ENCODE measurements around the gene BRPF1. TPM values are rescaled to one million over a fixed set of nuclear protein-coding genes. Genes with fewer than 3 reads are reported as not detected.

The BRPF1 gene
- total RNA-seq, 3 donors from 2014 or later: 56.9 to 59.9 (median 59.8) TPM

DNA sequence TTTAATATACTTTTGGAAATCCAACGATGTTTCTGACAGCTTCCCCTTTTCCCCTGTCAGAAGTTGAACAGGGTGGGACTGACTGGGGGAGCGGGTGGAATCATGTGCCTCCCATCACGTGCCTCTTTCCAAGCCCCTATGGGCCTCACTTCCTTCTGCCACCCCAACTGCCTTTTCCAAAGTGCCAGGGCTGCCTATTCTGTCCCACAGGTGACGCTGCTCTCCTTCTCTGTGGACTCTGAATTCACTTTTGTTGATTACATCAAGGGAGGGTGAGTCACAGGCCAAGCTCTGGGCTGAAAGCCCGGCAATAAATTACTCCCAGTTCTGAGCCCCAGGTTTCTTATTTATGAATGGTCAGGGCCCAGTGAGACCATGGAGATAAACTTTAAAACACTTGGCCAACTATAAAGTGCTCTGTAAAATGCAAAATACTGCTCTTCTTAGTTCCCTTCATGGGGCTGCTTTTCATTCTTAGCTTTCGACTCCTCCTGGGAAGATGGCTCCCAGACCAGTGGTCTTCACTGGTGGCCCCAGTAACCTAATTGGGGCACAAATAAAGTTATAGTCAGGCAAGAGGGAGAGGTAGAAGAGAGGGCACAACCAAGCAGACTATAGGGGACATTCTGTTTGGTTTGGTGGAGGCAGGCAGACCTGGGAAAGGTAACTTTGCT, 15.6 kb upstream of the BRPF1 start:
- Mint-ChIP-seq H3K36me3 (ENCODE audit: insufficient read depth) (no peaks in the 10 kb centered on the region), H3K4me3 (no peak overlapping the region), H3K27me3 (ENCODE audit: low read depth) (no peaks in the 10 kb centered on the region), H3K4me1 (ENCODE audit: low read depth) (peaks cover 11% of the 10 kb centered on the region), H3K9me3 (no peaks in the 10 kb centered on the region)
- peak; percentile 87 to 93 for ATAC-seq
- no peak for DNase-seq

DNA sequence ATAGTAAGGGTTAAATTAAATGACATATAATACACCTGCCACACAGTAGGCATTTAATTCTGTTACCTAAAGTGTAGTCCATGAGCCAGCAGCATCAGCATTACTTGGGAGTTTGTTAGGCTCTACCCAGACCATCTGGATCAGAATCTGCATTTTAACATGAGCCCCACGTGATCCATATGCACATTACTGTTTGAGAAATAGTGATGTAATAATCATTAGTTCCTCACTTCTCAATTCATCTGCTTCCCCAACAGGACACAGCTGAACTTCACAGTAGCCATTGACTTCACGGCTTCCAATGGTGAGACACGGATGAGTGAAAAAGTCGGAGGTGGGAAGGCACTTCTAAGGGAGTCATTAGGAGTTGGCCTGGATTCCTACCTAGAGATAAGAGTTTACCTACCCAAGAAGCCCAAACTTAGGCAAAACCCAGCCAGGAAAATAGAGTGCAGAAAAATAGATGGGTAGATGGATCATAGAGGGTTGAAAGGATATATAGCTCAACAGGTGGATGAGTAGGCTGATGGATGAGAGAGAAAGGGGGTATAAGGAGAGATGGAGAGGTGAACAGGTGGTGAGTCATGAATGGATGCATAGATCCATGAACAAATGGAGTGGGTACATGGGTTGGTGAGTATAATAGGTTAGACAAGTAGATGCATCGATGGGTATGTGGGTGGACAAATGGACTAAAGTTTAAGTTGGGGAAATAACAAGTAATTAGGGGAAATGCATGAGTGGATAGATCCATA, 14.6 kb upstream of the BRPF1 start:
- Mint-ChIP-seq H3K4me3 (no peak overlapping the region), H3K4me1 (ENCODE audit: low read depth) (peaks cover 11% of the 10 kb centered on the region), H3K27me3 (ENCODE audit: low read depth) (no peaks in the 10 kb centered on the region), H3K36me3 (ENCODE audit: insufficient read depth) (no peaks in the 10 kb centered on the region), H3K9me3 (no peaks in the 10 kb centered on the region)
- DNase-seq (no peak), ATAC-seq (no peak)

DNA sequence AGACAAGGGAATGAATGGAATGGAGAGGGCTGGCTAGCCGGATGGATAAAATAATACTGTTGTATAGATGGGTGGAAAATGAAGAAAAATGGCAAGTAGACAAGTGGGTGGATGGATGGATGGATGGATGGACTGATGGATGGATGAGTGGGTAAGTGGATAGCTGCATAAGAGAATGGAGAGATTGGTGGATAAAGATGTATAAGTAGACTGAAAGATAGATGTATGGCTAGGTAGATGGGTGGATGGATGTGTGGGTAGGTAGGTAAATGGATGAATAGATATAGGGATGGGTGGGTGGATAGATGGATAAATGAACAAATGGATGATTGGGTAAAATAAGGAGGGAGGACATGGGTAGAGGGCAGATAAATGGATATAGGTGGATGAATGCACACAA, 14.0 kb upstream of the BRPF1 start:
- ATAC-seq (no peak), DNase-seq (no peak)
- no peaks in the 10 kb centered on the region for H3K9me3 Mint-ChIP-seq
- peaks cover 11% of the 10 kb centered on the region for H3K4me1 Mint-ChIP-seq (ENCODE audit: low read depth)
- no peaks in the 10 kb centered on the region for H3K27me3 Mint-ChIP-seq (ENCODE audit: low read depth)
- H3K4me3 Mint-ChIP-seq: no peak overlapping the region
- no peaks in the 10 kb centered on the region for H3K36me3 Mint-ChIP-seq (ENCODE audit: insufficient read depth)

DNA sequence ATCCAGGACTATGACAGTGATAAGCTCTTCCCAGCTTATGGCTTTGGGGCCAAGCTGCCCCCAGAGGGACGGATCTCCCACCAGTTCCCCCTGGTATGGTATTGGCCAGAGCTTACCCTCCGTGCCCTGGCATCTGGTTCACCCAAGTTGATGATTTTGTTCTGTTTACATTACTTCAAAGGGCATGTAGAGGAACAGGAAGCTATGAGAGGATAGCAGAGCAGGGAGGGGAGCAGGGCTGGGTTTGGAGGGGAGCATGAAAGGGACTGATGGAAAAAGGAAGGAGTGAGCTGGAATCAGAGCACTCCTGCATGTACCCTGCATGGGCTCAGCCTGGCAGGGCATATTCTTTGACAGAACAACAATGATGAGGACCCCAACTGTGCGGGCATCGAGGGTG, 13.4 kb upstream of the BRPF1 start:
- Mint-ChIP-seq H3K36me3 (ENCODE audit: insufficient read depth) (no peaks in the 10 kb centered on the region), H3K4me3 (no peak overlapping the region), H3K4me1 (ENCODE audit: low read depth) (peaks cover 11% of the 10 kb centered on the region), H3K9me3 (no peaks in the 10 kb centered on the region), H3K27me3 (ENCODE audit: low read depth) (no peaks in the 10 kb centered on the region)
- ATAC-seq: no peak
- no peak for DNase-seq

DNA sequence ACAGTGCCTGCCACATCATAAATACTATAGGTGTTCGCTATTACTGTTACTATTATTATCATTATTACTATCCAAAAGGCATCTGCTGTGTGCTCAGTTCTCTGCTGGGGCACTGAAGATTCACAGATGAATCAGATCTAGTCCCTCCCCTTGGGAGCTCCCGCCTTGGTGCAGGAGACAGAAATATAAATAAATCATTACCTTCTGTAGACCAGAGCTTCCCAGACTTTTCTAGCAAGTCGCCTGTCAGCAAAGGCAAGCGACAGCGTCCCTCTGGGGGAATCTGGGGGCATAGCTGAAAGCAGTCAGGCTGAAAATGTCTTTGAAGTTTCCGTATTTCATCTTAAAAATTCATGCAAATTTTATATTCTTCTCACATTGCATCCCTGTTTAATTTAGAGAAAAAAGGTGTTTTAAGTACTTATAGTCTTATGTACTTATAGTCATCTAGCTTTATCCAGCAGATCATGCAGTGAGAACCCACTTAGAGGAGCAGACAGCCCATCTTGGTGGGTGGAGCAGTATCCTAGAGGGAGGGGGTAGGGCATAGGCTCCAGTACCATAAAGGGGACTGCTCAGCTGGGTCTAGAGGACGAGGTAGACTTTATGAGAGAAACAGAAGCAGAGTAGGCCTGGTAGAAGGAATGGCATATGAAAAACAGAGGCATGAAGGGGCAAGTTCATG, 10.4 kb upstream of the BRPF1 start:
- Mint-ChIP-seq H3K27me3 (ENCODE audit: low read depth) (no peaks in the 10 kb centered on the region), H3K36me3 (ENCODE audit: insufficient read depth) (no peaks in the 10 kb centered on the region), H3K4me1 (ENCODE audit: low read depth) (peaks cover 11% of the 10 kb centered on the region), H3K4me3 (no peak overlapping the region), H3K9me3 (no peaks in the 10 kb centered on the region)
- DNase-seq: no peak
- no peak for ATAC-seq

DNA sequence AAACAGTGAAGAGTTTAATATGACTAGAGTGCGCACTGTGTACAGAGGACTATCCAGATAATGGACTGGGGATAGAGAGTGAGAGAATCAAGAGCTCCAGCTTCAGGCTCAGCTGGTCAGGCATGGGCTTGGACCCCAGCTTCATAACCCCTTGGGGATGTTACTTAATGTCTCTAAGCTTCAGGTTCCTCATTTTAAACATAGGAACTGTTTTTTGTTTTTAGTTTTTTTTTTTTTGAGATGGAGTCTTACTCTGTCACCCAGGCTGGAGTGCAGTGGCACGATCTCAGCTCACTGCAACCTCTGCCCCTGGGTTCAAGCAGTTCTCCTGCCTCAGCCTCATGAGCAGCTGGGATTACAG, 9.9 kb upstream of the BRPF1 start:
- ATAC-seq (no peak), DNase-seq (no peak)
- no peaks in the 10 kb centered on the region for H3K9me3 Mint-ChIP-seq
- H3K4me1 Mint-ChIP-seq (ENCODE audit: low read depth): peaks cover 14% of the 10 kb centered on the region
- H3K4me3 Mint-ChIP-seq: no peak overlapping the region
- H3K36me3 Mint-ChIP-seq (ENCODE audit: insufficient read depth): no peaks in the 10 kb centered on the region
- H3K27me3 Mint-ChIP-seq (ENCODE audit: low read depth): no peaks in the 10 kb centered on the region

DNA sequence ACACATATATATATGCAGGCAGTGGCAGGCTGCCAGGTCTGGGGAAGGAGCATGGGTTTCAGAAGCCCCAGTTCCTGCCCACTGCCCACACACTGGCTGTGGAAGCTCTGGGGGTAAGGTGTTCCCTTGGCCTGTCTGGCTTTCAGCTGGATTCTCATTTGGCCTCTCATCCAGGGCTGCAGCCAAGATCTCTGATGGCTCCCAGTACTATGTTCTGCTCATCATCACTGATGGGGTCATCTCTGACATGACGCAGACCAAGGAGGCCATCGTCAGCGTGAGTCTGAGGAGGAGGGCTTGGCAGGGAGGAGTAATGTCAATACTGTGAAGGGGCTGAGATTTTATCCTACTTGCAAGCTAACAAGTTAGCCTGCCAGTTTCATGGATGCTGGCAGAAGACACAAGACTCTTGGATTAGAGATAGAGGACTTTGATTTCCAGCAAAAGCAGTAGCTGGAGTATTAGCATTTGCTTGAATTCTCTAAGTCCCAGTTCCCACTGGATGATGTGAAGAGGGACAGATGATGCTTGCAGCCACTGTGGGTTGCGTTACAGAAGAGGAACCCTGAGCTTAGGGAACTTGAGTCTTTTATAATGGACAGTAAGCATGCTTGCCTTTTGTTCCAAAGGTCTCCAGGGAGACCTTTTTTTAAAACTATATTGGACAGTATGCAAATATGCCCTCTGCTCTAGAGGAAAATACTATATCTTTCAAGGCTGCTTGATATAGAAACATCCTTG, 5.6 kb upstream of the BRPF1 start:
- peaks cover 26% of the 10 kb centered on the region for H3K4me1 Mint-ChIP-seq (ENCODE audit: low read depth)
- DNase-seq (no peak), ATAC-seq (no peak)
- H3K9me3 Mint-ChIP-seq: no peaks in the 10 kb centered on the region
- no peak overlapping the region for H3K4me3 Mint-ChIP-seq
- H3K27me3 Mint-ChIP-seq (ENCODE audit: low read depth): no peaks in the 10 kb centered on the region
- no peaks in the 10 kb centered on the region for H3K36me3 Mint-ChIP-seq (ENCODE audit: insufficient read depth)

DNA sequence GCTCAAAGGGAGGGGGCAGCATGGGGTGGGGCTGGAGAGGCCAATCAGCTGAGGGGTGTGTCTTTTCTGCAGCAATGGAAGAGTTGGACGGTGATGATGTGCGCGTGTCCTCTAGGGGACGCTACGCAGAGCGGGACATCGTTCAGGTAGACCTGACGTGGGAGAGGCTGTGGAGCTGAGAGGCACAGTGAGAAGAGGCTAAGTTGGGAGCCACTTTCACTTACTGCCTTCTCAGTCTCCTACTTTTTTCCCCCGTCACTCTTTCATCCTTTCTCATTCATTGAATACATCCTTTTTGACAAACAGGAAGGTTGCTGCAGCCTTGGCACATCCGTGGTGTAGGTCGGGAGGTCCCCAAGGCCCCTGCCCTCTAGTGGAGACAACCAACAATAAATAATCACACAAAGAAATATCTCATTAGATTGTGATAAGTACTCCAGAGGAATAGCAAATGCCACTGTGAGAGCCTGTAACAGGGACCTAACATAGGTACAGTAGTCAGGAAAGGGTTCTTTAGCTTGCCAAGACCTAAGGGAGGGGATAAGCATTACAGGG, 4.4 kb upstream of the BRPF1 start:
- H3K4me1 Mint-ChIP-seq (ENCODE audit: low read depth): peaks cover 27% of the 10 kb centered on the region
- DNase-seq (peak; percentile 39), ATAC-seq (no peak)
- no peaks in the 10 kb centered on the region for H3K27me3 Mint-ChIP-seq (ENCODE audit: low read depth)
- H3K36me3 Mint-ChIP-seq (ENCODE audit: insufficient read depth): no peaks in the 10 kb centered on the region
- H3K4me3 Mint-ChIP-seq: peak overlapping the region; percentile 54
- H3K9me3 Mint-ChIP-seq: no peaks in the 10 kb centered on the region

DNA sequence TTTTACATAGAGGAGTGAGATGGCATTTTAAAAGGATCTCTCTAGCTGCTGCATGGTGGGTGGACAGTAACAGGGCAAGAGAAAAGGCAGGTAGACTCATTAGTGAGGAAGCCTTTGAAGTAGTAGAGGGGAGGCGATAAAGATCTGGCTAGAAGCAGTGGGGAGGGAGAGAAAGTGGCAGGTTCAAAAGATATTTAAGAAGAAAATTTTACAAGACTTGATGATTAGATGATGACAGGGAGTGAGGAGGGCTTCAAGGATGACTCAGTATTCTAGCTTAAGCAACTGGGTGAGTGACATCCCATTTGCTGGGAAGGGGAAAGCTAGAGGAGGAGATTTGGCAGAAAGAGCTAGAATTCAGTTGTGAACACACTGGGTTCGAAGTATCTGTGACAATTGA, 3.8 kb upstream of the BRPF1 start:
- Mint-ChIP-seq H3K4me3 (no peak overlapping the region), H3K36me3 (ENCODE audit: insufficient read depth) (no peaks in the 10 kb centered on the region), H3K27me3 (ENCODE audit: low read depth) (no peaks in the 10 kb centered on the region), H3K4me1 (ENCODE audit: low read depth) (peaks cover 31% of the 10 kb centered on the region), H3K9me3 (no peaks in the 10 kb centered on the region)
- ATAC-seq: no peak
- DNase-seq: no peak

DNA sequence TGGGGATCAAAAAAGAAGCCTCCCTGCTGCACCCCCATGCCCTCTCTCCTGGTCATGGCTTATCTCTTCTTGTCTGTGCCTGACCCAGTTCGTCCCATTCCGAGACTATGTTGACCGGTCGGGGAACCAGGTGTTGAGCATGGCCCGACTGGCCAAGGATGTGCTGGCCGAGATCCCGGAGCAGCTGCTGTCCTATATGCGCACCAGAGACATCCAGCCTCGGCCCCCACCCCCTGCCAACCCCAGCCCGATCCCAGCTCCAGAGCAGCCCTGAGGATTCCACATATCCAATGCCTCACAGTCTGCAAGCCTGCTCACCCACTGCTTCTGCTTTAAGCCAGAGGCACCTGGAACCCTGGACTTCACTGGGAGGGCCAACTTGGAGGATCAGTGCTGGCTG, 2.1 kb upstream of the BRPF1 start:
- peaks cover 48% of the 10 kb centered on the region for H3K4me1 Mint-ChIP-seq (ENCODE audit: low read depth)
- DNase-seq (no peak), ATAC-seq (no peak)
- H3K36me3 Mint-ChIP-seq (ENCODE audit: insufficient read depth): peaks cover 7% of the 10 kb centered on the region
- no peak overlapping the region for H3K4me3 Mint-ChIP-seq
- no peaks in the 10 kb centered on the region for H3K27me3 Mint-ChIP-seq (ENCODE audit: low read depth)
- no peaks in the 10 kb centered on the region for H3K9me3 Mint-ChIP-seq

DNA sequence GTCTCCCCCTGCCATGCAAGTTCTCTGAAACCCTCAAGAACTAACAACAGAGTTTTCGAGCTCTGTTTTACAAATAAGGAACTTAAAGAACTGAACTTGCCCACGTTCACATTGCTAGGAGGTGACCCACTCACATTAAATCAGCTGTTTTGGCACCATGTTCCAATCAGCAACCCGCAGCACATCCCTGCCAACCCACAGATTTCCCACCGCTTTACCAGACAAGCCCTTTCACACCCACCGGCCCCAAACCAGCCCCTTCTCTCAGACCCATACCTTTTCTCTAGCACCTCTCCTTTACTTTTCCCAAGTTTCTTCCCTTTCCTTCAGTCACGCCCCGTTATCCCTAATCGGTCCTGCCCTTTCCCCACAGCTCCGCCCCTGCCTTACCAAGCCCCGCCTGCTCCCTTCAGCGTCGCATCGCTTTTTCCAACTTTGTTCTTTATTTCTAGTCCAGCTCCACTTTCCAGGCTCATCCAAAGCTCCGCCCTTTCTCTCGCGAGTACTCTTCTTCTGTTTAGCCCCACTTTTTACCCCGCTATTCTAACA, 804 bp upstream of the BRPF1 start:
- Mint-ChIP-seq H3K36me3 (ENCODE audit: insufficient read depth) (peaks cover 11% of the 10 kb centered on the region), H3K9me3 (no peaks in the 10 kb centered on the region), H3K4me3 (peak overlapping the region; percentile 92), H3K4me1 (ENCODE audit: low read depth) (peaks cover 57% of the 10 kb centered on the region), H3K27me3 (ENCODE audit: low read depth) (no peaks in the 10 kb centered on the region)
- ATAC-seq (peak; percentile 38 to 41), DNase-seq (no peak)

DNA sequence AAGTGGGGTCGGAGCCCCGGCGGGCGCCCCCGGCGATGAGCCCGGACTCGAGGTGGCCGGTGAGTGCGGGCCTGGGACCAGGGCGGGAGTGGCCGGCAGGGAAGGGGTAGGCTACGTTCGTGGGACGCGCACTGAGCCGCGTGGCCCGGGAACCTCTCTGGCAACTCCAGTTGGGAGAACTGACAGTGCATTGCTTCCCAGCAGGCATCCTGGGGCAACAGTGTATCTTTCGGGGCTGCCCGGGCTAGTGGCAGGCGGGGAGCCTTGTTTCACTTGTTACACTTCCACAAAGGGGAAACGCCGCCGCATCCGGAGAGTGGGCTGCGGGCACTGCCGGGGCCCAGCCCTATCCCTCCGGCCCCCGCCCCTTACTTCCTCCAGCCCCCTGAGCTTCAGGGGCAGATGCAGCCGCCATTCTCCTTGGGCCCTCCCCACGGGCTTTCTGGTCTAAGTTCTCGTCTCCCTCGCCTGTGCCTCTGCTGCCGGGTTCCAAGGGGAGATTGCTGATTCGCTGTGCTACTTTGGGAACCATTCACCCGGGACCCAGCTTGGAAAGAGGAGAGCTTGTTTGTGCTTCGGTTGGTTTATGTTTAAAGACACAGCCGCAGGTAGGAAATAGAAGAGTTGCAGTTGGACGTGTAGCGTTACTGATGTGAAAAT, 675 bp downstream of the BRPF1 start:
- Mint-ChIP-seq H3K4me1 (ENCODE audit: low read depth) (peaks cover 61% of the 10 kb centered on the region), H3K4me3 (peak overlapping the region; percentile 97), H3K36me3 (ENCODE audit: insufficient read depth) (peaks cover 20% of the 10 kb centered on the region), H3K9me3 (no peaks in the 10 kb centered on the region), H3K27me3 (ENCODE audit: low read depth) (no peaks in the 10 kb centered on the region)
- peak in 1 of 2 donors; percentile 3 for ATAC-seq
- DNase-seq: no peak

DNA sequence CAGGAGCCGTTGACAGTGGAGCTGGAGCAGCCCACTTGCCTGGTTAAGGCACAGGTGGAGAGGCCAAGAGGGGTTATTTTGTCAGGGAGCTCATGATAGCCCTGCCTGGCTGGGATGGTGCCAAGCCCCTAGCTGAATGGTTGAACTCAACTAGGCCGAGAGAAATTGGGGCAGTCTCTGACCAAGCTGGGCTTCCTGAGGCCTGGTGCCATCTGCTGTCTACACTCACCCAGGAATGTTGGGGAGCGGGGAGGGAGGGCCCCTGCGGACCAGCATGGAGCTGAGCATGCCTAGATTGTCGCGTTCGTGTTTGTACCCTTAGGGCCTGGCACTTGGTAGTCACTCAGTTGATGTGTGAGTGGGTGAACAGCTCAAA, 1.2 kb downstream of the BRPF1 start:
- H3K4me1 Mint-ChIP-seq (ENCODE audit: low read depth): peaks cover 58% of the 10 kb centered on the region
- H3K9me3 Mint-ChIP-seq: no peaks in the 10 kb centered on the region
- no peak for DNase-seq

More for the DNA sequence above, 1.2 kb downstream of the BRPF1 start:
- ATAC-seq: no peak
- peaks cover 20% of the 10 kb centered on the region for H3K36me3 Mint-ChIP-seq (ENCODE audit: insufficient read depth)
- no peaks in the 10 kb centered on the region for H3K27me3 Mint-ChIP-seq (ENCODE audit: low read depth)
- H3K4me3 Mint-ChIP-seq: peak overlapping the region; percentile 97
